ENCODE measurements around the gene RGS5.

The RGS5 gene

GRCh38 chr1:163137556-163138265, 65.0 kb downstream of the RGS5 start:
- Histone ChIP-seq H3K27me3 (ENCODE audit: insufficient read depth, poor library complexity, severe bottlenecking) (no peaks in the 10 kb centered on the region), H3K4me3 (replicated peaks; ENCODE audit: insufficient read depth, low read length) (no peak overlapping the region), H3K27ac (replicated peaks) (no peak overlapping the region)
- TF ChIP-seq REST (IDR thresholded peaks at IDR 0.05; ENCODE audit: insufficient replicate concordance, low read depth) (no peak), CTCF (IDR thresholded peaks at IDR 0.05; ENCODE audit: insufficient read depth, low read length) (no peak), GABPA (IDR thresholded peaks at IDR 0.05; ENCODE audit: low read depth) (no peak), SPI1 (IDR thresholded peaks at IDR 0.05; ENCODE audit: borderline replicate concordance, low read depth) (no peak)
- no peak for DNase-seq (ENCODE audit: low read depth in 1 of 2, low spot score in 1 of 2)

GRCh38 chr1:163131981-163132380, 70.7 kb downstream of the RGS5 start:
- TF ChIP-seq SPI1 (IDR thresholded peaks at IDR 0.05; ENCODE audit: borderline replicate concordance, low read depth) (no peak), CTCF (IDR thresholded peaks at IDR 0.05; ENCODE audit: insufficient read depth, low read length) (no peak)
- DNase-seq (ENCODE audit: low read depth in 1 of 2, low spot score in 1 of 2), result no peak
- H3K27me3 ChIP-seq (ENCODE audit: insufficient read depth, poor library complexity, severe bottlenecking), result peaks cover 3% of the 10 kb centered on the region
- H3K4me3 ChIP-seq (replicated peaks; ENCODE audit: insufficient read depth, low read length), result no peak overlapping the region
- no peak overlapping the region for H3K27ac ChIP-seq (replicated peaks)

- no peak overlapping the region for H3K4me3 ChIP-seq (replicated peaks; ENCODE audit: insufficient read depth, low read length)
- DNase-seq (ENCODE audit: low read depth in 1 of 2, low spot score in 1 of 2), result no peak
- peaks cover 3% of the 10 kb centered on the region for H3K27me3 ChIP-seq (ENCODE audit: insufficient read depth, poor library complexity, severe bottlenecking)
- H3K27ac ChIP-seq (replicated peaks), result no peak overlapping the region
- TF ChIP-seq CTCF (IDR thresholded peaks at IDR 0.05; ENCODE audit: insufficient read depth, low read length) (no peak), SPI1 (IDR thresholded peaks at IDR 0.05; ENCODE audit: borderline replicate concordance, low read depth) (no peak), POLR2AphosphoS5 (IDR thresholded peaks at IDR 0.05; ENCODE audit: low read depth) (no peak), GABPA (IDR thresholded peaks at IDR 0.05; ENCODE audit: low read depth) (no peak), REST (IDR thresholded peaks at IDR 0.05; ENCODE audit: insufficient replicate concordance, low read depth) (no peak)
Observed at GRCh38 chr1:163130225-163130856, 72.4 kb downstream of the RGS5 start.

Data from HL-60 (cell line).